H1 (cell line): Measurements from ENCODE around the gene LAMA3. TPM values are rescaled to one million over a fixed set of nuclear protein-coding genes. Genes with fewer than 3 reads are reported as not detected.

Experiments used
- CTCF ChIA-PET: fragments of 300-600 bp; sonication (Branson Sonifier 250); formaldehyde crosslinking; loops from one replicate; lab custom pipeline; 2021; ENCODE audit not compliant: partially characterized antibody; lab: Charles Lee
- POLR2A ChIA-PET: fragments of 300-600 bp; sonication (Branson Sonifier 250); formaldehyde crosslinking; loops from one replicate; lab custom pipeline; 2021; ENCODE audit warnings: inconsistent platforms; ENCODE audit not compliant: partially characterized antibody; lab: Charles Lee
- DNase-seq, 2 experiments: peaks; one replicate each; pipeline versions ENCODE4 v3.0.0 to v3.0.0-alpha.2; 2010 to 2022; ENCODE audit warnings: low spot score in 2 of 2, low read depth in 1 of 2, mixed read lengths in 1 of 2
- FAIRE-seq: peaks from 2 replicates; lab custom pipeline; 2011; peaks lifted over from hg19 to GRCh38; lab: Jason Lieb, UNC
- H2AFZ ChIP-seq: 2 replicates; pipeline ENCODE4 v1.8.1; 2012; ENCODE audit warnings: low read length, inconsistent platforms
- H2AK5ac ChIP-seq: 2 replicates; pipeline ENCODE4 v1.6.1; 2013; ENCODE audit warnings: low read depth, low read length
- H2BK120ac ChIP-seq: replicated peaks from 2 replicates; pipeline ENCODE3; 2013; ENCODE audit warnings: low read depth, low read length, inconsistent platforms
- H2BK12ac ChIP-seq: 2 replicates; pipeline ENCODE4 v1.6.1; 2013; ENCODE audit warnings: low read depth, low read length
- H2BK15ac ChIP-seq: 2 replicates; pipeline ENCODE4 v1.6.1; 2013; ENCODE audit warnings: low read length
- H2BK20ac ChIP-seq: 2 replicates; pipeline ENCODE4 v1.6.1; 2013; ENCODE audit warnings: low read length
- H2BK5ac ChIP-seq: 2 replicates; pipeline ENCODE4 v1.6.1; 2013; ENCODE audit warnings: low read depth, low read length
- H3K14ac ChIP-seq: 2 replicates; pipeline ENCODE4 v1.6.1; 2013; ENCODE audit warnings: inconsistent platforms; ENCODE audit not compliant: insufficient read length
- H3K18ac ChIP-seq: 2 replicates; pipeline ENCODE4 v1.6.1; 2013; ENCODE audit warnings: low read length; ENCODE audit errors: extremely low read depth
- H3K23ac ChIP-seq: 2 replicates; pipeline ENCODE4 v1.6.1; 2013; ENCODE audit warnings: inconsistent platforms; ENCODE audit not compliant: insufficient read length
- H3K23me2 ChIP-seq: 2 replicates; pipeline ENCODE4 v1.6.1; 2013; ENCODE audit warnings: low read depth, low read length
- H3K27ac ChIP-seq: 2 replicates; pipeline ENCODE4 v1.6.1; 2011; ENCODE audit warnings: low read depth, low read length, inconsistent platforms
- H3K27me3 ChIP-seq, 4 experiments: replicated peaks in 1 of 4; 1 replicate in 1 of 4; 2 replicates in 3 of 4; pipeline versions ENCODE4 v1.6.1 to v1.8.1; 2011 to 2013; ENCODE audit warnings: low read length in 3 of 4, mild to moderate bottlenecking in 3 of 4, inconsistent platforms in 2 of 4, mixed read lengths in 2 of 4, moderate library complexity in 1 of 4; ENCODE audit not compliant: control insufficient read depth in 3 of 4, insufficient read depth in 3 of 4; ENCODE audit errors: extremely low read depth in 1 of 4
- H3K36me3 ChIP-seq, 4 experiments: 2 replicates each; pipeline versions ENCODE4 v1.6.1 to v1.8.1; 2011 to 2013; ENCODE audit warnings: mild to moderate bottlenecking in 4 of 4, low read length in 3 of 4, moderate library complexity in 2 of 4, control low read depth in 1 of 4, inconsistent platforms in 1 of 4; ENCODE audit not compliant: insufficient read depth in 4 of 4, control insufficient read depth in 2 of 4
- H3K4ac ChIP-seq: replicated peaks from 2 replicates; pipeline ENCODE3; 2013; ENCODE audit warnings: low read length, low read depth, mixed read lengths, inconsistent platforms; ENCODE audit not compliant: insufficient read length
- H3K4me1 ChIP-seq, 4 experiments: replicated peaks in 1 of 4; 1 replicate in 1 of 4; 2 replicates in 3 of 4; pipeline versions ENCODE4 v1.6.1 to v1.8.1; 2011 to 2013; ENCODE audit warnings: low read length in 3 of 4, inconsistent platforms in 2 of 4, mixed read lengths in 1 of 4; ENCODE audit not compliant: insufficient read depth in 4 of 4, control insufficient read depth in 3 of 4
- H3K4me2 ChIP-seq, 2 experiments: 2 replicates each; pipeline versions ENCODE4 v1.6.1 to v1.8.1; 2011 to 2013; ENCODE audit warnings: low read depth in 2 of 2, low read length in 2 of 2, control low read depth in 1 of 2, inconsistent platforms in 1 of 2, mild to moderate bottlenecking in 1 of 2; ENCODE audit not compliant: insufficient read depth in 1 of 2
- H3K4me3 ChIP-seq, 4 experiments: fragments of 200-600, 300-600 bp in 1 of 4; sonication (generic), shearing (Covaris generic), sonication (Bioruptor Twin) in 1 of 4; 2 replicates each; pipeline versions ENCODE4 v1.5.1 to v1.8.1; 2011 to 2016; ENCODE audit warnings: low read length in 4 of 4, low read depth in 3 of 4, control low read depth in 2 of 4, inconsistent platforms in 2 of 4, mild to moderate bottlenecking in 2 of 4, mixed read lengths in 1 of 4, moderate library complexity in 1 of 4; ENCODE audit not compliant: insufficient read depth in 2 of 4; ENCODE audit errors: extremely low read depth in 1 of 4
- H3K56ac ChIP-seq: replicated peaks from 2 replicates; pipeline ENCODE3; 2013; ENCODE audit warnings: low read depth, mild to moderate bottlenecking, mixed read lengths, low read length, inconsistent platforms; ENCODE audit not compliant: insufficient read length
- H3K79me1 ChIP-seq: 2 replicates; pipeline ENCODE4 v1.6.1; 2013; ENCODE audit warnings: low read depth, low read length, control low read depth
- H3K79me2 ChIP-seq, 2 experiments: 2 replicates each; pipeline versions ENCODE4 v1.6.1 to v1.8.1; 2012 to 2013; ENCODE audit warnings: low read length in 2 of 2, mild to moderate bottlenecking in 2 of 2, inconsistent platforms in 1 of 2; ENCODE audit not compliant: insufficient read depth in 2 of 2, control insufficient read depth in 1 of 2
- H3K9ac ChIP-seq, 4 experiments: replicated peaks in 1 of 4; 1 replicate in 1 of 4; 2 replicates in 3 of 4; pipeline versions ENCODE4 v1.6.1 to v1.8.1; 2011 to 2013; ENCODE audit warnings: low read depth in 3 of 4, low read length in 3 of 4, control low read depth in 2 of 4, mild to moderate bottlenecking in 2 of 4, moderate library complexity in 2 of 4, inconsistent platforms in 1 of 4; ENCODE audit errors: extremely low read depth in 1 of 4
- H3K9me3 ChIP-seq, 2 experiments: 2 replicates each; pipeline versions ENCODE4 v1.6.1 to v1.8.1; 2012 to 2013; ENCODE audit warnings: mild to moderate bottlenecking in 2 of 2, moderate library complexity in 2 of 2, control low read depth in 1 of 2, inconsistent platforms in 1 of 2, low read depth in 1 of 2, low read length in 1 of 2, mixed read lengths in 1 of 2; ENCODE audit not compliant: insufficient read depth in 2 of 2
- H4K20me1 ChIP-seq, 2 experiments: replicated peaks in 1 of 2; 2 replicates each; pipeline versions ENCODE3 to v1.8.1; 2011 to 2013; ENCODE audit warnings: inconsistent platforms in 2 of 2, low read length in 2 of 2, mild to moderate bottlenecking in 1 of 2; ENCODE audit not compliant: insufficient read depth in 2 of 2, control insufficient read depth in 1 of 2
- H4K5ac ChIP-seq: 2 replicates; pipeline ENCODE4 v1.6.1; 2013; ENCODE audit warnings: low read length, low read depth, mixed read lengths, inconsistent platforms; ENCODE audit not compliant: insufficient read length
- H4K8ac ChIP-seq: 2 replicates; pipeline ENCODE4 v1.8.0; 2013; ENCODE audit warnings: mild to moderate bottlenecking, moderate library complexity, low read length, inconsistent platforms; ENCODE audit not compliant: insufficient read depth; ENCODE audit errors: extremely low read depth
- H4K91ac ChIP-seq: replicated peaks from 2 replicates; pipeline ENCODE3; 2013; ENCODE audit warnings: low read length, mixed read lengths, inconsistent platforms; ENCODE audit not compliant: insufficient read length
- ATF3 ChIP-seq: IDR thresholded peaks from 2 replicates; pipeline ENCODE4 v1.6.1; 2011; ENCODE audit warnings: low read depth, mild to moderate bottlenecking, low read length; ENCODE audit not compliant: insufficient read depth
- HDAC6 ChIP-seq: IDR thresholded peaks from one replicate; pipeline ENCODE4 v1.7.1; 2012; ENCODE audit warnings: low read depth, mild to moderate bottlenecking, inconsistent platforms, low read length, moderate library complexity
- KDM5A ChIP-seq: fragments of 200-600 bp; IDR thresholded peaks from 2 replicates; pipeline ENCODE4 v1.7.1; 2012; ENCODE audit warnings: mild to moderate bottlenecking, low read length, inconsistent platforms, mixed read lengths
- POU5F1 ChIP-seq: IDR thresholded peaks from 2 replicates; pipeline ENCODE4 v1.6.1; 2011; ENCODE audit warnings: low read depth, mild to moderate bottlenecking, low read length, moderate library complexity
- RNF2 ChIP-seq: fragments of 200-900, 300-1000 bp; sonication (generic); IDR thresholded peaks from 2 replicates; pipeline ENCODE4 v1.7.1; 2016; ENCODE audit warnings: borderline replicate concordance, low read depth, mild to moderate bottlenecking, antibody characterized with exemption, low read length; ENCODE audit not compliant: poor library complexity, severe bottlenecking; ENCODE audit errors: missing control alignments
- SAP30 ChIP-seq: fragments of 300-600 bp; sonication (generic); IDR thresholded peaks from 2 replicates; pipeline ENCODE4 v1.7.1; 2012; ENCODE audit warnings: low read length, moderate library complexity, mild to moderate bottlenecking, inconsistent platforms; ENCODE audit not compliant: insufficient read depth, insufficient replicate concordance
- TCF12 ChIP-seq: IDR thresholded peaks from 2 replicates; pipeline ENCODE4 v1.6.1; 2011; ENCODE audit warnings: low read depth, mild to moderate bottlenecking, low read length
- USF2 ChIP-seq: IDR thresholded peaks from 2 replicates; pipeline ENCODE4 v1.6.1; 2011; ENCODE audit warnings: low read length, improper control_type of control experiment
- YY1 ChIP-seq: IDR thresholded peaks from 2 replicates; pipeline ENCODE4 v1.6.1; 2011; ENCODE audit warnings: low read depth, mild to moderate bottlenecking, low read length
- ZNF274 ChIP-seq: IDR thresholded peaks from 2 replicates; pipeline ENCODE4 v1.7.0; 2012; ENCODE audit warnings: low read length, borderline replicate concordance; ENCODE audit errors: extremely low read depth
- WGBS, 2 experiments: shearing (Covaris generic) in 1 of 2; methylation state at CpG; one replicate each; pipeline versions ENCODE4 v1.1.6 to v1.1.7; 2013 to 2015; ENCODE audit warnings: low lambda C conversion rate in 2 of 2, mixed read lengths in 2 of 2, inconsistent platforms in 1 of 2, low coverage in 1 of 2, missing lambda C conversion rate in 1 of 2; ENCODE audit not compliant: insufficient replicate concordance in 2 of 2, insufficient coverage in 1 of 2, insufficient read length in 1 of 2; ENCODE audit errors: extremely low coverage in 1 of 2, missing lambda C conversion rate in 1 of 2; 5-methylcytosine and 5-hydroxymethylcytosine counted together
- polyA plus RNA-seq, 7 experiments: library from polyadenylated mRNA; depleted of rRNA in 3 of 7; stranded (reverse) in 5 of 7; unstranded in 2 of 7; fragments of >200 nt in 5 of 7; fragments of 200-250 nt in 2 of 7; gene quantifications; 1 replicate in 5 of 7; 2 replicates in 1 of 7; 4 replicates in 1 of 7; pipeline versions ENCODE4 v1.2.1 to v1.2.3, GENCODE V29; 2011 to 2013; ENCODE audit warnings: missing spikeins in 2 of 7, mixed read lengths in 2 of 7
- total RNA-seq: library from RNA; stranded (reverse); fragmentation: NEBNext Ultra II Directional; extraction: Animal tissue kit (Norgen Biotek cat#: 25700); gene quantifications from 2 replicates; pipeline ENCODE4 v1.2.1, GENCODE V29; 2021

Gene LAMA3
- total and polyA plus RNA-seq, 2 of the 8 experiments (the other 6 are each of a cell fraction or from before 2014, with no cell fraction given): 0.76 to 5.0 TPM

GRCh38 chr18:23798824-23799223 is 109.6 kb downstream of the LAMA3 start:
- Histone ChIP-seq H2BK20ac (no peak overlapping the region), H2BK5ac (no peak overlapping the region), H3K9me3 (no peaks in the 10 kb centered on the region), H3K56ac (no peak overlapping the region), H3K27ac (no peak overlapping the region), H4K20me1 (no peaks in the 10 kb centered on the region), H3K4me1 (no peaks in the 10 kb centered on the region), H3K23ac (no peak overlapping the region), H3K4me3 (no peak overlapping the region), H3K23me2 (no peaks in the 10 kb centered on the region), H3K27me3 (no peaks in the 10 kb centered on the region), H3K79me1 (no peaks in the 10 kb centered on the region), H4K91ac (no peak overlapping the region), H4K5ac (no peak overlapping the region), H3K9ac (no peak overlapping the region), H3K14ac (no peak overlapping the region), H3K18ac (no peak overlapping the region), H3K79me2 (no peaks in the 10 kb centered on the region), H4K8ac (no peak overlapping the region), H3K36me3 (no peaks in the 10 kb centered on the region), H3K4ac (no peak overlapping the region), H2BK120ac (no peak overlapping the region), H2BK15ac (no peak overlapping the region), H2AK5ac (no peak overlapping the region), H2AFZ (no peak overlapping the region), H2BK12ac (no peak overlapping the region), H3K4me2 (no peak overlapping the region)
- FAIRE-seq (no peak), DNase-seq (no peak)
- CTCF ChIA-PET: interaction anchor here (0.8 to 2.0 kb wide), 4 partner anchors 13 to 239 kb away, joined by 3 to 7 read pairs (median 4); no protein-coding TSS in a partner anchor
- POLR2A ChIA-PET: interaction anchor here (1.1 kb wide), 1 partner anchor 10 kb away, joined by 3 read pairs; no protein-coding TSS in a partner anchor
- WGBS, 2 experiments: 59% methylated on average over 3 of the region's 3 CpGs; no CpG with 5 or more reads in 1 of the 2 experiments
- TF ChIP-seq ATF3 (no peak), RNF2 (no peak), SAP30 (no peak), KDM5A (no peak), HDAC6 (no peak), POU5F1 (no peak), TCF12 (no peak), ZNF274 (no peak), USF2 (no peak), YY1 (no peak)
